Fibroblast of skin of left quadriceps (primary cell): ENCODE data around the gene KIAA0586.
"Not testable (repeated sequence)": the region's sequence is repeated elsewhere in the genome, so short reads cannot be mapped to it uniquely, and the experiment has no call there.

Experiments
- DNase-seq, 2 experiments: peaks; one replicate each; pipeline ENCODE4 v3.0.0-alpha.2; 2013; ENCODE audit warnings: low read depth in 2 of 2

The KIAA0586 gene

GRCh38 chr14:58547649-58548048 is 120.1 kb downstream of the KIAA0586 start:
- no peak for DNase-seq

GRCh38 chr14:58549105-58549757 is 121.7 kb downstream of the KIAA0586 start:
- no peak for DNase-seq

GRCh38 chr14:58553959-58554358 is 126.4 kb downstream of the KIAA0586 start:
- no peak for DNase-seq

GRCh38 chr14:58555647-58556046 is 128.1 kb downstream of the KIAA0586 start:
- DNase-seq: no peak

GRCh38 chr14:58557242-58557641 is 129.7 kb downstream of the KIAA0586 start:
- DNase-seq: no peak

- DNase-seq: peak; percentile 35 to 43
These were observed 132.7 kb downstream of the KIAA0586 start for GRCh38 chr14:58560208-58560607.

- DNase-seq: no peak
These were observed 134.6 kb downstream of the KIAA0586 start for GRCh38 chr14:58562141-58562540.

- DNase-seq: no peak
These were observed 136.5 kb downstream of the KIAA0586 start for GRCh38 chr14:58563978-58564377.

GRCh38 chr14:58565832-58566231 is 138.3 kb downstream of the KIAA0586 start:
- DNase-seq: no peak

GRCh38 chr14:58566979-58567378 is 139.5 kb downstream of the KIAA0586 start:
- DNase-seq: no peak

GRCh38 chr14:58568322-58568721 is 140.8 kb downstream of the KIAA0586 start:
- DNase-seq: no peak

- DNase-seq: no peak
These were observed 143.7 kb downstream of the KIAA0586 start for GRCh38 chr14:58571256-58571655.

GRCh38 chr14:58571769-58572472 is 144.4 kb downstream of the KIAA0586 start:
- peak; percentile 38 to 39 for DNase-seq

- no peak for DNase-seq
These were observed 144.9 kb downstream of the KIAA0586 start for GRCh38 chr14:58572473-58572853.

- no peak for DNase-seq
These were observed 145.3 kb downstream of the KIAA0586 start for GRCh38 chr14:58572863-58573262.

- no peak for DNase-seq
These were observed 147.1 kb downstream of the KIAA0586 start for GRCh38 chr14:58574623-58575022.

GRCh38 chr14:58575956-58576355 is 148.4 kb downstream of the KIAA0586 start:
- no peak for DNase-seq

GRCh38 chr14:58580035-58580434 is 152.5 kb downstream of the KIAA0586 start:
- not testable (repeated sequence) for DNase-seq

GRCh38 chr14:58581389-58581788 is 153.9 kb downstream of the KIAA0586 start:
- DNase-seq: not testable (repeated sequence)

- DNase-seq: peak; percentile 39 to 45
These were observed 156.9 kb downstream of the KIAA0586 start for GRCh38 chr14:58584383-58584782.

- peak; percentile 74 to 81 for DNase-seq
These were observed 159.8 kb downstream of the KIAA0586 start for GRCh38 chr14:58587271-58587670.

GRCh38 chr14:58588321-58588720 is 160.8 kb downstream of the KIAA0586 start:
- DNase-seq: not testable (repeated sequence)

- no peak for DNase-seq
These were observed 166.5 kb downstream of the KIAA0586 start for GRCh38 chr14:58593977-58594376.
